ENCODE results near the gene PRDM16. TPM values are rescaled to one million over a fixed set of nuclear protein-coding genes. Genes with fewer than 3 reads are reported as not detected.

The PRDM16 gene
- total RNA-seq, 1 donor from 2014 or later, result 0.79 TPM

- H3K4me3 ChIP-seq (ENCODE audit: low read depth, low read length), result no peak overlapping the region
- no peaks in the 10 kb centered on the region for H3K27me3 ChIP-seq (ENCODE audit: control insufficient read depth, insufficient read depth, low read length)
- H3K36me3 ChIP-seq (ENCODE audit: control insufficient read depth, insufficient read depth, low read length), result no peaks in the 10 kb centered on the region
- FAIRE-seq (no peak), DNase-seq (ENCODE audit: low read depth) (no peak)
- TF ChIP-seq CTCF (IDR thresholded peaks at IDR 0.05; ENCODE audit: insufficient read depth, low read length, severe bottlenecking), result no peak
Measured at GRCh38 chr1:3353876-3354275, 284.9 kb downstream of the PRDM16 start.

- no peaks in the 10 kb centered on the region for H3K36me3 ChIP-seq (ENCODE audit: control insufficient read depth, insufficient read depth, low read length)
- no peak for DNase-seq (ENCODE audit: low read depth)
- FAIRE-seq, result no peak
- no peak for TF ChIP-seq CTCF (IDR thresholded peaks at IDR 0.05; ENCODE audit: insufficient read depth, low read length, severe bottlenecking)
- H3K4me3 ChIP-seq (ENCODE audit: low read depth, low read length), result no peak overlapping the region
- peaks cover 2% of the 10 kb centered on the region for H3K27me3 ChIP-seq (ENCODE audit: control insufficient read depth, insufficient read depth, low read length)
Measured at GRCh38 chr1:3355089-3355488, 286.1 kb downstream of the PRDM16 start.

- TF ChIP-seq CTCF (IDR thresholded peaks at IDR 0.05; ENCODE audit: insufficient read depth, low read length, severe bottlenecking), result no peak
- Histone ChIP-seq H3K36me3 (ENCODE audit: control insufficient read depth, insufficient read depth, low read length) (no peaks in the 10 kb centered on the region), H3K27me3 (ENCODE audit: control insufficient read depth, insufficient read depth, low read length) (peaks cover 2% of the 10 kb centered on the region), H3K4me3 (ENCODE audit: low read depth, low read length) (no peak overlapping the region)
- FAIRE-seq (no peak), DNase-seq (ENCODE audit: low read depth) (no peak)
Measured at GRCh38 chr1:3355894-3356826, 287.2 kb downstream of the PRDM16 start.

- Histone ChIP-seq H3K4me3 (ENCODE audit: low read depth, low read length) (no peak overlapping the region), H3K27me3 (ENCODE audit: control insufficient read depth, insufficient read depth, low read length) (peaks cover 2% of the 10 kb centered on the region), H3K36me3 (ENCODE audit: control insufficient read depth, insufficient read depth, low read length) (no peaks in the 10 kb centered on the region)
- TF ChIP-seq CTCF (IDR thresholded peaks at IDR 0.05; ENCODE audit: insufficient read depth, low read length, severe bottlenecking), result no peak
- no peak for FAIRE-seq
- no peak for DNase-seq (ENCODE audit: low read depth)
Measured at GRCh38 chr1:3356827-3357460, 287.9 kb downstream of the PRDM16 start.

GRCh38 chr1:3357526-3358297, 288.7 kb downstream of the PRDM16 start:
- no peak for FAIRE-seq
- no peak for TF ChIP-seq CTCF (IDR thresholded peaks at IDR 0.05; ENCODE audit: insufficient read depth, low read length, severe bottlenecking)
- DNase-seq (ENCODE audit: low read depth), result no peak
- no peaks in the 10 kb centered on the region for H3K36me3 ChIP-seq (ENCODE audit: control insufficient read depth, insufficient read depth, low read length)
- H3K4me3 ChIP-seq (ENCODE audit: low read depth, low read length), result no peak overlapping the region
- peaks cover 2% of the 10 kb centered on the region for H3K27me3 ChIP-seq (ENCODE audit: control insufficient read depth, insufficient read depth, low read length)

All from bronchial epithelial cell (primary cell).